ENCODE data around the gene COL11A2. TPM values are rescaled to one million over a fixed set of nuclear protein-coding genes. Genes with fewer than 3 reads are reported as not detected.
"Not testable (repeated sequence)": the region's sequence is repeated elsewhere in the genome, so short reads cannot be mapped to it uniquely, and the experiment has no call there.

Gene COL11A2
- total RNA-seq, 1 donor from 2014 or later = 10.0 TPM

GRCh38 chr6:33235221-33235634 is 43.0 kb upstream of the COL11A2 start:
- H3K27me3 Mint-ChIP-seq (ENCODE audit: low read depth) = peaks cover 35% of the 10 kb centered on the region
- H3K9me3 Mint-ChIP-seq (ENCODE audit: low read depth) = no peaks in the 10 kb centered on the region
- no peaks in the 10 kb centered on the region for H3K36me3 Mint-ChIP-seq (ENCODE audit: low read depth)
- no peak overlapping the region for H3K4me3 Mint-ChIP-seq (ENCODE audit: unreplicated experiment)
- peak overlapping the region; percentile 79 for H3K27ac Mint-ChIP-seq (ENCODE audit: unreplicated experiment)
- TF ChIP-seq CTCF (IDR thresholded peaks at IDR 0.05) = no peak
- H3K4me1 Mint-ChIP-seq (ENCODE audit: low read depth) = peaks cover 10% of the 10 kb centered on the region
- DNase-seq (ENCODE audit: low spot score) = no peak

- H3K4me1 Mint-ChIP-seq (ENCODE audit: low read depth); H3K27ac Mint-ChIP-seq (ENCODE audit: unreplicated experiment); H3K36me3 Mint-ChIP-seq (ENCODE audit: low read depth); H3K4me3 Mint-ChIP-seq (ENCODE audit: unreplicated experiment); DNase-seq (ENCODE audit: low spot score); H3K9me3 Mint-ChIP-seq (ENCODE audit: low read depth): not testable (repeated sequence)
- peaks cover 46% of the 10 kb centered on the region for H3K27me3 Mint-ChIP-seq (ENCODE audit: low read depth)
Observed at GRCh38 chr6:33226503-33227120, 34.3 kb upstream of the COL11A2 start.

GRCh38 chr6:33217681-33218080 is 25.4 kb upstream of the COL11A2 start:
- no peak overlapping the region for H3K4me3 Mint-ChIP-seq (ENCODE audit: unreplicated experiment)
- H3K27me3 Mint-ChIP-seq (ENCODE audit: low read depth) = peaks cover 18% of the 10 kb centered on the region
- TF ChIP-seq CTCF (IDR thresholded peaks at IDR 0.05) = no peak

GRCh38 chr6:33217246-33217645 is 25.0 kb upstream of the COL11A2 start:
- peaks cover 20% of the 10 kb centered on the region for H3K4me1 Mint-ChIP-seq (ENCODE audit: low read depth)
- no peak for TF ChIP-seq CTCF (IDR thresholded peaks at IDR 0.05)
- H3K27me3 Mint-ChIP-seq (ENCODE audit: low read depth) = peaks cover 14% of the 10 kb centered on the region
- H3K9me3 Mint-ChIP-seq (ENCODE audit: low read depth) = no peaks in the 10 kb centered on the region
- no peak for DNase-seq (ENCODE audit: low spot score)
- no peaks in the 10 kb centered on the region for H3K36me3 Mint-ChIP-seq (ENCODE audit: low read depth)
- no peak overlapping the region for H3K4me3 Mint-ChIP-seq (ENCODE audit: unreplicated experiment)
- no peak overlapping the region for H3K27ac Mint-ChIP-seq (ENCODE audit: unreplicated experiment)

More at GRCh38 chr6:33217681-33218080, 25.4 kb upstream of the COL11A2 start:
- DNase-seq (ENCODE audit: low spot score) = no peak
- Mint-ChIP-seq H3K36me3 (ENCODE audit: low read depth) (no peaks in the 10 kb centered on the region), H3K4me1 (ENCODE audit: low read depth) (peaks cover 16% of the 10 kb centered on the region), H3K9me3 (ENCODE audit: low read depth) (no peaks in the 10 kb centered on the region), H3K27ac (ENCODE audit: unreplicated experiment) (no peak overlapping the region)

GRCh38 chr6:33216117-33216649 is 23.9 kb upstream of the COL11A2 start:
- no peak for DNase-seq (ENCODE audit: low spot score)
- H3K4me1 Mint-ChIP-seq (ENCODE audit: low read depth) = peaks cover 24% of the 10 kb centered on the region
- H3K4me3 Mint-ChIP-seq (ENCODE audit: unreplicated experiment) = no peak overlapping the region
- H3K36me3 Mint-ChIP-seq (ENCODE audit: low read depth) = no peaks in the 10 kb centered on the region
- no peak for TF ChIP-seq CTCF (IDR thresholded peaks at IDR 0.05)
- H3K27me3 Mint-ChIP-seq (ENCODE audit: low read depth) = peaks cover 6% of the 10 kb centered on the region
- H3K27ac Mint-ChIP-seq (ENCODE audit: unreplicated experiment) = no peak overlapping the region
- H3K9me3 Mint-ChIP-seq (ENCODE audit: low read depth) = no peaks in the 10 kb centered on the region
